Suppressor macrophage treated with lipopolysaccharide for 1 hour (primary cell): ENCODE measurements around the gene DOK5.

ENCODE experiments used
- DNase-seq, 3 donors: peaks; one replicate each; pipeline ENCODE4 v3.0.0-alpha.2; 2020 to 2022

DOK5 gene

DNA sequence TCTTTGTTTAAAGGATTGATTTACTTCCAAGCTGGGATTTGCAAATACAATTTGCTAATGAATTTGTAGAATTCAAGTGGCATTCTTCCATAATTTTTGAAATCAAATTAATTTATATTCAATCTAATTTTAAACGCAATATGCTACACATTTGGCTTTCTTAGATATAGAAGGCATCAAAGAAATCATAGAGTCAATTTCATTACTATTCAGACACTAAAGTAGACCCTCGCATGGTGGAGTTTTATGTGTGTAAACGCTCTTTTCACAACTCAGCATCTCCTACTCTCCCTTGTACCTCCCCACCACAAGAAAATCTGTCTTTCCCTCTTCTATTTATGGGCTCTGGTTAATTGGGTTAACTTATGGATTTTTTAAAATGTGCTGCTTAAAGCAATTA lies 144.3 kb downstream of the DOK5 start:
- DNase-seq: no peak

DNA sequence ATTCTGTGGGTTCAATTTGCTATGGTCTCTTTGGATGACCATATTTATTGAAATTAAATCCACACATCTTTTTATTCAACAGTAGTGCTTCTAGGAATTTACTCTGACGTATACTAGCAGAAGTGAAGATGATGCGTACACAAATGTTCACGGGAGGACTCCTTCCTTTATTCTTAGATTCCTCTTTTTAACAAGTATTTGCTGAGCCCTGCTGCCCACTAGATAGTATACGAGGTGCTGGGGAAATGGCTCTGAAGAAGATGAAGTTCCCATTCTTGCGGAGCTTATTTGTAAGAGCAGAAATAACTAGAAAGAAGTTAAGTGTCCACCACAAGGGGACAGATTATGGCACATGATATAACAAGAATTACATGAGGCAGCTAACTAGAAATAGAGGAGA lies 145.2 kb downstream of the DOK5 start:
- peak; percentile 16 to 39 (median 36) for DNase-seq

DNA sequence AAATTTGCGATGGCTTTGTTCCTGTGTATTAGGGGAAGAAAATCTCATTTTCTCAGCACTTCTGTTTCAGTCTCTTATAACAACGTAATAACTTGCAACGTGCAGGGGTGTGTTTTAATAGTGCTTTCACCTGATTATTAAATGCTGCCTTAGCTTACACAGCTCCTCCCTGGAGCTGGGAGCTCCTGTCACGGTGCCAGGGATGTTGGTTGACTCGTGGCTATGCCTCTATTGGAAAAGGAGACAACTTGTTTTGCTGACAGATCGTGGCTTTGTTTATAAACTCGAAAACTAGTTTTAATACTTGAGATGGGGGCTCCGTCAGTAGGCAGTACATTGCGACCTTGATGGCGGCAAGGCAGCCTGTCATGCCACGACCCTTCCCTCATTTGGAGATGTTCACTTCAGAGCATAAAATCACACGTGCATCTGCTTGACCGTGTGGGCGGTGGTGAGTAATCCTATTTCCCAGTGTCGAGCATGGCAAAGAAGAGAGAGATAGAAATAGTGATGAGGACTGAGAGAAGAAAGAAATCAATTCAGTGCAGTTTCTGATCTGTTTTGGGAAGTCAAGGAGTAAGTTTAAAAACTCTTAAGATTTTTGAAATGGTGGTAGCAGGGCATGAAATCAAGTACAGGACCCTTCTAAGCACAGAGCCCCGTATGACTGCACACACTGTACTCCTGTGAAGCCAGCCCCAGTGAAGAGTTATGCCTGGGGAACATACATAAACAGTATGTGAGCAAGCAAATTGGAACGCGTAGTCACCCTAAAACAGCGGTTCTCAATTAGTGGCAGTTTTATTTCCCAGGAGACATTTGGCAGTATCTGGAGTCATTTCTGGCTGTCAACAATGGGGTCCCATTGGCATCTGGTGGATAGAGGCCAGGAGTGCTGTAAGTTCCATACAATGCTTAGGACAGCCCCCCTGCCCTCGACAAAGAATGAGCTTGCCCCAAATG lies 147.2 kb downstream of the DOK5 start:
- peak in 2 of 3 donors; percentile 12 to 27 for DNase-seq

DNA sequence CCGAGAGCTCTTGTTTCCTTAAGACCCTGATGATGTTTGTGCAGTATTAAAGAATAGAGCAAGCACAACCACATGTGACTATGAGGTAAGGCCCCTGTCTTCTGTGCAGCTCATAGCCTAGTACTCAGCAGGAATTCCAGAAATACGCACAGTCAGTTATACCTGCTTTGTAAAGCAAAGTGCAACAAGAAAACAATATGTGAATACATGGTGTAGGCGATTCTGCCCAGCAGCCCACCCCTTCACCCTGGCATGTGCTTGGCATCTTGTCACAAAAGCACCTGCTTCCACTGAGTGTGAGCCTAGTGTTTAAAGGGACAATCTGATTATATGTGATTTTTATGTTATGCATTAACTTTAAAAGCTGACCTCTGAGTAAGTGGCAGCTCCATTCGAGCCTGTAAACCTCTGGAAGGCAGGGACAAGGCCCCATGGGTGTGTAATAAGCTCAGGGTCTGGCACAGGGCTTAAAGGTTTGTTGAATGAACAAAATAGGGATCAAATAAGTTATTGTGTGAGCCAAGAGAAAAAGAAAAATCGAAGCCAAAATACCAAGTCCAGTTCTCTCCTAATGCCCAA lies 148.7 kb downstream of the DOK5 start:
- DNase-seq: no peak

DNA sequence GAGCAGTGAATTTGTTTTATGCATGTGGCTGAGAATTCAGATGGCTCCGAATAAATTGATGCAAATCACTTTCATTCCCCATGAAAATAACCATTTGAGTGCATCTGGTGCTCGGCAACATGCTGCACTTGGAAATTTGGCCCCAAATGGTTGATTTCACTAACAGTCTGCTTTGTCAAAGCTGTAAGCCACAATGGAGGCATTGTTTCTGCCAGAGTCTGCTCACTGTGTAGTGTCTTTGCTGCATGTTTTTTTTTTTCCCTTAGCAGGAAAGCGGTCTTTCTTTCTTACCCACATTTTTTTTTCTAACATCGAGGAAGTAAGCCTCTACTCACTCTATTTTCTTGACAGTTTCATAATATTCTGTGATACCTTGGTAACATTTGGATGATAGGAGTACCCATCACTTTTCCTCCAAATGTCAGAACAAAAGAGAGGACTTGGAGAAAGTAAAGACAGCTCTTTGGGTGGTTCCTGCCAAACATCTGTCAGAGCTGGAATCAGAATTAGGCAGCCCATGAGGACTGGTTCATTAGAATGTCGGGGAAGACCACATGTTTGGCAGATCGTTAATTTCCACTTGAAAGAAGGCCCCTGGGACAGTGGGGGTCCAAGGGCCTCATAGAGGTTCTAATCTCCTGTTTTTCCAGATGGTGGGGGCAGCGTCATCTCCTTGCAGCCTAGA lies 149.5 kb downstream of the DOK5 start:
- DNase-seq: no peak

DNA sequence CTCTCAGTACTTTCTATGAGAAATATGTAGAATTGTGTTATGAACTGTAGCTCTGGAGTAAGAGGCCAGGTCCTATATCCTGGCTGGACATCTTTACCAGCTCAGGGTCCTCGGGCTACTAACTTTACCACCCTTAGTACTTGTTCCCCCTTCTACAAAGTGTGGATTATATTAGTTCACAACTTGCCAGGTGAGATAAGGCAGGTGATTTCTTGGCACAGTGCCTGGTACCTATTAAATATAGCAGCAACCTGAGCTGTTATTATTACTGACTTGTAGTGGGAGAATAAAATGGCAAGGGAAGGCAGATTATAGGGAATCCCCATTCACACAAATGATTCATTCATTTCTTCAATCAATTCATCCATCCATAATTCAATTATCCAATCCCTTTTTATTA lies 150.1 kb downstream of the DOK5 start:
- DNase-seq: no peak

DNA sequence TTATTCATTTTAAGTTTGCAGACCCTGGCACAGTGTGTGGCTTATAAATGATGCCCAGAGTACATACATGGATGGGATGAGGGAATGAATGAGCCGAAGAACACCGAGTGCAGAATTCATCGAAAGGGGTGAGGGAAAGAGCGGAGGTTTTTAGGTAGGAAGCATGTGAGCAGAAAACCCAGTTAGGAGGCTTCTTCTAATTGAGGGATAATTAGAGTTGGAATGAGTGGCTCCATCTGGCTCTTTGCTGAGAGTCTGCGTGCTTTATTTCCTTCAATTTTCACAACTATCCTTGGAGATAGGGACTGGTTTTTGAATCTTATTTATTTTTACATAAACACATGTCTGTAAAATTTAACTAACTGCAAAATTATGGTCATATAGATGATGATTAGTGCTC lies 150.7 kb downstream of the DOK5 start:
- no peak for DNase-seq

DNA sequence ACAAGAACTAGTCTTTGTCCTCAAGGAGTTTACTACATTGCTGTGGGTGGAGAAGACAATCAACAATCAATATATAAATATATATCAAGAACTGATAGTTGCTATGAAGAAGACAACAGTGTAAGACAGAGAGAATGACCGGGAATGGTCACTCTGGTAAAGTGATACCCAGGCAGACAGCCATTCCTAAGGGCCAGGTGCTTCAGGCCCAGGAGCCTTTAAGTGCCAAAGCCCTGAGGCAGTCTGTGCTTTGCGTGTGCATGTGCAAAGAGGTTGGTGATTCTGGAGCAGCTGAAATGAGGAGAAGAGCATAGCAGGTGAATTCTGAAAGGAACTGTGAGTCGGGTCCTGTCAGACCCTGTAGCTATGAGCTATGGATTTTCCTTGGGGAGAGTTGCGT lies 154.2 kb downstream of the DOK5 start:
- DNase-seq: no peak

DNA sequence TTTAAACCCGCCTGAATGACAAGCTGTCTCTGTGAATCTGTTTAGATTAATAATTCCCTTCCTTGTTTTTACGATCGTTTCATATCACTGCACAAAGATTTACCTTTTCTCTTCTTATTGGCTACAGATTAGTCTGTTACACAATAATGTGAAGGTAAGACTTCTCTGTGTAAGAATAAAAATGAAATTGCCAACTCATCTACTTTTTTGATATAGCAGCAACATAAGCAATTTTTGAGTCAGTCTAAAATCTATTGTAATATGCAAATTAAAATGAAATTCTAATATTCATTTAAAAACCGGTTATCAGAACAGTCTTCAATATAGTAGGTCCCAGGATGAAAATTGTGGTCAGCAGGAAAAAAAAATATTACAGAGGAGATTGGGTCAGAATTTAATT lies 155.2 kb downstream of the DOK5 start:
- no peak for DNase-seq

DNA sequence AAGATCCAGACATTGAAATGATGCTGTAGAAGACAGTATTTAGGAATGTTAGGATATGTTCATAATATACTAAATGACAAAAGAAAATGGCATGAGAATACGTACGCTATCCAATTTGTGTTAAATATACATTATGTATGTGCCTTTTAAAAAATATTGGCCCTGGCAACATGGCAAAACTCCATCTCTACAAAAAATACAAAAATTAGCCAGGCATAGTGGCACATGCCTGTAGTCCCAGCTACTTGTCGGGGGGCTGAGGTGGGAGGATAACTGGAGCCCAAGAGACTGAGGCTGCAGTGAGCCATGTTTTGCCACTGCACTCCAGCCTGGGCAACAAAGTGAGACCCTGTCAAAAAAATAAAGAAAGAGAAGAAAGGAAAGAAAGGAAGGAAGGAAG lies 155.7 kb downstream of the DOK5 start:
- DNase-seq: no peak

DNA sequence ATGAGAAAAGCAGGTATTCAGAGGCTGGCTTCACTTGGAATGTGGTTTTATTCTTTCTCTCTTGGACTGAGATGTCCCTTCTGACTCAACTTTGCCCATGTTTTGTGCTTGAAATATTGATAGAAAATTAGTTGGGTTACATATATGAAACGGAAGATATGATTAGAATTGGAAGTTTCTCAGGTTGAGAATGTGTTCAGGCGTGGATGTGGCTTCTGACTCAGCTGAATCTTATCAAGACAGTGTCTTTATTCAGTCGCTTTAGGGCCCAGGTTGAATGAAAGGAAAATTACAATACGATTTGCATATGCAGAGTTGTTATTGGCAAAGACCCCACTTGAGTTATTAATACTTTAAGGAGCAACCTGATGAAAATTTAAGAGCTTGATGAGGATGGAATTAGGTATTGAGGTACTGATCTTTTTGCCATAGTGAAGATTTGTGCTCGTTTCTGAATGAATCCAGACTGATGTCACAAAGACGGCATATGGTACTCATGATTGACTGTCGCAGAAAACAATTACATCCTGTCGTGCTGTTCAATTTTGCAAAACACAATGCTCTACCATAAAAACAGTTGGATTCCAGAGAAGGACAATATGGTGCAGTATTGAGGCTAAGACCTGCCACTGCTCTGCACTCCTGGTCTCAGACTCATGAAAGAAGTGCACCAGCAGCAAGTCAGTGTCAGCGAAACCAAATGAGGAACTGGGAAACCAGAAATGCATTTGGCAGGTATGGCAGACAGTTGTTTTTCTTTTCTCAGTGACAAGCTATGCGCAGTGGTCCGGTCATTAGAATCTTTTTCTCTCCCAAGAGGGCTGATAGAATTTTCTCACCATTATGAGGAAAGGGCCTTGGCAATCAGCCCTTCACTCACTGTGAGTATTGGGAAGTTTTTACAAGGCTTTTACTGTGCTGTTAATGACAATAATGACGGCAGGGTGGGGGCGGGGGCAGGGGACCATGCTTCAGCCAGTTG lies 158.3 kb downstream of the DOK5 start:
- peak in 1 of 3 donors; percentile 6 for DNase-seq

DNA sequence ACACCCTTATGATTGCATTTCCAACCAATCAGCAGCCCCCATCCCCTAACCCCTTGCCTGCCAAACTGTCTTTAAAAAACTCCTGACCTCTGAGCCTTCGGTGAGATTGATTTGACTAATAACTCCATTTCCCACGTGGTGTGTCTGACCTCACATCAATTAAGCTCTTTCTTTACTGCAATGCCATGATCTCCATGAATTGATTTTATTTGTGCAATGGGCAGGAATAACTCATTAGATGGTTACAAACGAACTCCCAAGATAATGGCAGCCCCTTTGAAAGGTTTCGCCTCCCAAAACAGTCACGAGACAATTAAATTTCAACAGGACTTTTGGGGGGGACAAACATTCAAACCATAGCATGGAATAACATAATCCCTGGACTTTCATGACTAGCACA lies 161.2 kb downstream of the DOK5 start:
- DNase-seq: no peak

DNA sequence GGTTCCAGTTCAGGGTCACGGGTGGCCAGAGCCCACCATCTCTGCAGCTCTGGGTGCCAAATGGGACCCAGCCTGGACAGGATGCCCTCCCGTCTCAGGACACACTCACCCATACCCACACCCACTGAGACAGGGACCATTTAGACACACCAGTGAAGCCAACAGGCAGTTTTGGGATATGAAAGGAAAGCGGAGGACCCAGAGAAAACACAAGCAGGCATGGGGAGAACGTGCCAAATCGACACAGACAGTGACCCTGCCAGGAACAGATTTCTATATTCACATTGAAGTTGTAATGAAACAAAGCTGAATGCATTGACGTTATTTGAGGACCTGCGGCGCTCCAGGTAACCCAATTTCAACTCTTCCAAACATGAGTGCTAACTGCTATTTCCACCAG lies 164.5 kb downstream of the DOK5 start:
- no peak for DNase-seq

DNA sequence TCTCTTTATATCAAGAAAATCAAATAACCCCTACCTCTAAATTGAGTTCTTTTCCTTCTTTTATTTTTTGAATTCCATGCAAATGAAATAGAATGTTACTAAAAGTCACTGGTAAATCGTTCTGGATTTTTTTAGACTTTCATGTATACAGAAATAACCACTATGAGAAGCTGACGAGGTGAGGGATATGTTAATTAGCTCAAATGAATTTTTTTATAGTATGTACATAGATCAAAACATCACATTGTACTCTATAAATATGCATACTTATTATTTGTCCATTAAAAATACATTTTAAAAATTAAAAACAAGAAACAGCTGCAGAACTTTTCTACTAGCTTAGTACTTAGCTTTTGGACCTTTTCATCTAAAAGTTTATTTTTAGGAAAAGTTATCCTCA lies 165.4 kb downstream of the DOK5 start:
- no peak for DNase-seq

DNA sequence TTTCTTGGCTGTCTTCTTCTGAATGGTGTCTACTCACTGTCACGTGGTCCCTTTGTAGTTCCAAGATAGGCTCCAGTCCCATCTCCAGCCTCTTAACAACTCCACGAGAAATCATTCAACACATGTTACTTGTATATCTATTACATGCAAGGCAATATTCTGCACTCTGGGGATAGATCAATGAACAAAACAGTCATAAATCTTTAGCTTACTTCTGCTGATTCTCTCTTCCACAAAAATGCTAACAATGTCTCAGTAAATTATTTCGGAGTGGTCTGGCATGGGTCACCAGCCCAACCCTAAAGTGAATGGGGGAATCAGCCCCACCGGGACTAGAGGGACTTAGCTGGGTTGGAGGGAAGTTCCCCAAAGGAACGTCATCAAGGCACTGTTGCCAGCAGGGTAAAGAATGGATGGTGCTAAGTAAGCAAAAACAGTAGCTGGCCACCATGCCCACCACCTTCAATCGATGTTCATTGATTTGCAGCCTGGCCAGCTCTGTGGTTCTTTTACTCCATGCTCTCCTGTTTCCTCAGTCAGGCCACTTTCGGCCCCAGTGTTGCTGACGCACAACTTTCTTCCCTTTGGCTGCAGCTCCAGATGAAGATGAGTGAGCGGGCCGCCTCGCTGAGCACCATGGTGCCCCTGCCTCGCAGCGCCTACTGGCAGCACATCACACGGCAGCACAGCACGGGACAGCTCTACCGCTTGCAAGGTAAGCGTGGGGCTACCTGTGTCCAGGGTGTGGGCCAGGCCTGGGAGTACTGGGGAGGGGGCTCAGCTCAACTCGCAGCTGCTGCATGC lies 167.7 kb downstream of the DOK5 start:
- peak in 1 of 3 donors; percentile 8 for DNase-seq

DNA sequence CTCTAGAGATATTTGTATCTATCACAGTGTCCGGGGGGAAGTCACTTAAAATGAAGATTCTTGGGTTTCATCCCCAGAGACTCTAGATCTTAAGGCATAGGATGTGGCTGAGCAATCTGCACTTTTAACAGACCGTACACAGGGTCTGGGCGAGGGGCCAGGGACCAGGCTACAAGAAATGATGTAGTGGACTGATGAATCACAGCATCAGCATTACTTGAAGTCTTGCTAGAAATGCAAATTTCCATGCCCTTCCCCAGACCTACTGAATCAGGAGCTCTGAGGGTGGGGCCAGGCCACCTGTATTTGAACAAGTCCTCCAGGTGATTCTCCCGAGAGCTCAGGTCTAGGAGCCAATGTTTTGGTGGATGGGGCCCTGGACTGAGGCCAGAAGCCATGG lies 168.4 kb downstream of the DOK5 start:
- peak in 1 of 3 donors; percentile 2 for DNase-seq

DNA sequence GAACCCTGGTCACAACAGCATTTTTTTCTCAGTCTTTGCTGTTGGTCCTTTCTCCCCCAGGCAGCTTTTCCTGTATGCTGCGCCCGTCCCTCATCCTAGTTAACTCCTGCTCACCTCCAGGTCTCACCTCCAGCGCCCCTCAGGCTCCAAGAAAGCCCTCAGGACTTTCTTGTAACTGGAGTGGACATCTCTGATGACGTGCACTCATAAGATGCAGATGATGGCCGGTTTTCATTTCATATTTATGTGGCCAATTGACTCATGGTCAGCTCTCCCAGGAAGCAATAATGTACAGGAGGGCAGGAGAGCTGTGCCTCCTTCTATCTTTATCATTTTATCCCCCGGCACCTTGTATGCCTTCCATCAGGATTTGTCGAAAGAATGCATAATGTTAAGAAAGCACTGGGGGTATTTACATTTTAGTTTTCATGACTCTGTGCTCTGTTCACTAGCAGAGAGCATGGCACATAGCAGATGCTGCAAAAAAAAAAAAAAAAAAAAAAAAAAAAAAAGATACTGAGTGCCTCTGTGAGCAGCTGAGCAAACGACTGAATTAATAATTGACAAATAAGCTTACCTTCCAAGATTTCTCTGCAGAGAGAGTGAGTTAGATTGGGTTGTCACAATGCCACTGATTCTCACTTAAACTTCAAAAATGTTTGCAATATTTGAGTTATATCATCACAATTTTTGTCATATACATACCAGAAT lies 170.2 kb downstream of the DOK5 start:
- peak in 1 of 3 donors; percentile 0 for DNase-seq

DNA sequence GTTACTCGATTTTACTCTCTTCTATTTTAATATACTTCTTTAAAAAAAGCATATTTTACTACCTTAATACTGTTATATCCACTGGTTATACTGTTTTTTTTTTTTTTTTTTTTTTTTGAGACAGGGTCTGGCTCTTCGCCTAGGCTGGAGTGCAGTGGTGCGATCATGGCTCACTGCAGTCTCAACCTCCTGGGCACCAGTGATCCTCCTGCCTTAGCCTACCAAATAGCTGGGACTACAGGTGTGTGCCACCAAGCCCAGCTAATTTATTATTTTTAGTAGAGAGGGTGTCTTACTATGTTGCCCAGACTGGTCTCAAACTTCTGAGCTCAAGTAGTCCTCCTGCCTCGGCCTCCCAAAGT lies 170.7 kb downstream of the DOK5 start:
- DNase-seq: no peak

DNA sequence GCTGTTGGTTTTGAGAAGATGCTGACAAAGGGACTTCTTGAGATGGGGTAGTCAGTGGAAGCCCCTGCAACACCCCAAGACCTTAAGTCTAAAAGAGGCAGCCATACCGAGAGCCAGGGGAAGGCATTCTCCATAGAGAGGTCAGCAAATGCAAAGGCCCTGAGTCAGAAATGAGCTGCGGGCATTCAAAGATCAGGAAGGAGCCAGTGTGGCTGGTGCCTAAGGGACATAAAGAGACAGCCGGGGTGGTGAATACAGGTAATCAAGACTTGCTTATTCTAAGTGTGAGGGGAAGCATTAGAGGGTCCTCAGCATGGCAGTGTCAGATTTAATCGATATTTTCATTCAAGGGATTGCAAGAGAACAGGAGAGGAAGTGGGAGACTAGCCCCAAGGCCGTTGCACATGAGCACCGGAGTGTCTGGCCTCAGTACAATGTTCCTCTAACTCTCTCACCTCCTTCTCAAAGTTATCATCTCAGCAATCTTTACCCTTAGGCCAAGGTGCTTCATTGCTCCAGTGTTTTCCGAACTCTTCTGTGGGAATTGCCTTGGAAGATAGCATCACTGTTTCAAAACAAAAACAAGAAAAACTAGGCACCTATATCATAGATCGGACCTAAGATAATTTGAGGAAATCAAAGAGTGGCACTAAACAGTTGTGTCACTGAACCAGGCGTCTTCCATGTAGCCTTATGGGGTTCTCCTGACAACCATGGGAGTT lies 173.2 kb downstream of the DOK5 start:
- DNase-seq: no peak

DNA sequence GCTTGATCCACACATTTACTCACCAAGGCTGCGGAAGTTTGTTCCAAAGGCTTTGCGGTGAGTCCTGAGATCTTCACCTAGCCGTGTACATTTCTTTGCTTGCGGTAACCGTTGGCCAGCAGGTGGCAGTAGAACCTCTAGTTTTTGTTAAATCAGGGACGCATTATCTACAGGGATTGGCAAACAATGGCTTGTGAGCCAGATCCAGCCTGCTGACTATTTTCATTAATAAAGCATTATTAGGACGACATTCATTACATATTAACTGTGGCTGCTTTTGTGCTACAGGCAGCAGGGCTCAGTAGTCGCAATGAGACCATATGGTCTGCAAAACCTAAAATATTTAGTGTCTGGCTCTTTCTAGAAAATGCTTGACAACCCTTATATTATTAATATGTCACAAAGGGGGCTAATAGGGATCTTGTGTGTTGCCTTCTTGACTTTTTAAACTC lies 174.1 kb downstream of the DOK5 start:
- DNase-seq: peak; percentile 71 to 88 (median 83)
